ENCODE results near the gene HPN. TPM values are rescaled to one million over a fixed set of nuclear protein-coding genes. Genes with fewer than 3 reads are reported as not detected.
"Not testable (repeated sequence)": the region's sequence is repeated elsewhere in the genome, so short reads cannot be mapped to it uniquely, and the experiment has no call there.

The HPN gene
- polyA plus RNA-seq, 3 donors, result 88.8 to 142 (median 117) TPM

- no peak for DNase-seq (ENCODE audit: extremely low read depth in 1 of 11, low read depth in 9 of 11, low spot score in 4 of 11)
These were observed 22.4 kb upstream of the HPN start for GRCh38 chr19:35019144-35019543.

- no peak for DNase-seq (ENCODE audit: extremely low read depth in 1 of 11, low read depth in 9 of 11, low spot score in 4 of 11)
These were observed 20.5 kb upstream of the HPN start for GRCh38 chr19:35021016-35021415.

DNA sequence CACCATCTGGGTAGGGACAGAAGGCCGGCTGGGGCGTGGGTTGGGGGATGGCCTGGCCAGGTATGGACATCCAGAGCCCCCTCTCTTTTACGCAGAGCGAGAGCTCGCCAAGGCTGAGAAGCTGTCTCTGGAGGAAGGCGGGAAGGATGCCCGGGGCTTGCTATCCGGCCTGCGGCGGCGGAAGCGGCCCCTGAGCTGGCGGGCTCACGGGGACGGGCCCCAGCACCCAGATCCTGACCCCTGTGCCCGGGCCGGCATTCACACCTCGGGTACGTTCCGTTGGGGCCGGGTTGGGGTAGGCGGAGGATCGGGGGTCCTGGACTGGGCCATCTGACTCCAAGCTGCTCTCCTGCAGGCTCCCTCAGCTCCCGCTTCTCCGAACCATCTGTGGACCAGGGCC, 19.9 kb upstream of the HPN start:
- DNase-seq (ENCODE audit: extremely low read depth in 1 of 11, low read depth in 9 of 11, low spot score in 4 of 11), result no peak

DNA sequence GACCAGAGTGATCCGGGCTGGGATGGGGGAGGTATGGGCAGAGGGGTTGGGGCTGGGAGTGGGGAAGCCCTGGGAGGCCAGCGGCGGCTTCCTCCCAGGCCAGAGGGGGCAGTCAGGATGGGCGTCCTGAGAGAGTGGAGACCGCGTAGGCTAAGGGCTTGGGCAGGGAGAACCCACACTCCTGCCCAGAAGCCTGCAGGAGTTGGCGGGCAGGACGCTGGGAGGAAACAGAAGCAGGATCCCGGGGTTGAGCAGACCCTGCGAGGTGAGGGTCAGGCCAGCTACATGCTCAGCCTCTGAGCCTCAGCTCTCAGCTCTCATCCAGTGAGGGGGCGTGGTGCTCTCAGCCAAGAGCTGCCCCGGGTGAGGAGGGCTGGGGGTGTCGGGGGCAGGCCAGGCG, 19.1 kb upstream of the HPN start:
- DNase-seq (ENCODE audit: extremely low read depth in 1 of 11, low read depth in 9 of 11, low spot score in 4 of 11), result no peak

DNA sequence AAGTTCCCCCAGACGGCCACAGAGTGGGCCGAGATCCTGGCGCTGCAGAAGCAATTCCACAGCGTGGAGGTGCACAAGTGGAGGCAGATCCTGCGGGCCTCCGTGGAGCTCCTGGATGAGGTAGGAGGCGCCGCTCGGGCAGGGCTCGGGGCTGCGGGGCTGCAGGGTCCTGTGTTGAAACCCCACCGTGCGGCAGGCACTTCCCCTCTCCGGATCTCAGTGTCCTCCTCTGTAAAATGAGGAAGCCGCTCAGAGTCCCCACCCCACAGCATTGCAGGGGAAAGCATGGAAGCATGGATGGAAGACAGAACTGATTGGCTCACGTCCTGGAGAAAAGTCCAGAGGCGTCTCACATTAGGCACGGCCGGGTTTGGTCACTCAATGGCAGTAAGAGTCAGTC, 18.1 kb upstream of the HPN start:
- no peak for DNase-seq (ENCODE audit: extremely low read depth in 1 of 11, low read depth in 9 of 11, low spot score in 4 of 11)

DNA sequence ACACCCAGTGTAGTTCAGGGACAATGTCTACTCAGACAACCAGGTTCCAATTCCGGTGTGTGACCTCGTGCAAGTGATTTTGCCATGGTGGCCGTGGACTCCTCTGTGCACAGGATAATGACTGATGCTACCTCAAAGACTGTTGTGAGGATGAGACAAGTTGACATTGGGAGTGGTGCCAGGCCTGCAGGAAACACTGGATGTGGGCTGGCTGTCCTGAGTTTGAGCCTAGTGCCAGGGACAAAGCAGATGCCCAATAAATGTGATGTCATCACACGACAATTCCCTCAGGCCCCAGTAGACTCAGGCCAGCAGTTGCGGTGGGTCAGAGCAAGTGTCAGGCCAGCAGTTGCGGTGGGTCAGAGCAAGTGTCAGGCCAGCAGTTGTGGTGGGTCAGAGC, 17.4 kb upstream of the HPN start:
- DNase-seq (ENCODE audit: extremely low read depth in 1 of 11, low read depth in 9 of 11, low spot score in 4 of 11), result no peak

- no peak for DNase-seq (ENCODE audit: extremely low read depth in 1 of 11, low read depth in 9 of 11, low spot score in 4 of 11)
These were observed 15.6 kb upstream of the HPN start for GRCh38 chr19:35025969-35026368.

GRCh38 chr19:35026418-35026817, 15.1 kb upstream of the HPN start:
- no peak for DNase-seq (ENCODE audit: extremely low read depth in 1 of 11, low read depth in 9 of 11, low spot score in 4 of 11)

GRCh38 chr19:35027009-35027408, 14.5 kb upstream of the HPN start:
- no peak for DNase-seq (ENCODE audit: extremely low read depth in 1 of 11, low read depth in 9 of 11, low spot score in 4 of 11)

- no peak for DNase-seq (ENCODE audit: extremely low read depth in 1 of 11, low read depth in 9 of 11, low spot score in 4 of 11)
These were observed 13.5 kb upstream of the HPN start for GRCh38 chr19:35027851-35028599.

GRCh38 chr19:35028600-35028885, 13.0 kb upstream of the HPN start:
- not testable (repeated sequence) for DNase-seq (ENCODE audit: extremely low read depth in 1 of 11, low read depth in 9 of 11, low spot score in 4 of 11)

- not testable (repeated sequence) for DNase-seq (ENCODE audit: extremely low read depth in 1 of 11, low read depth in 9 of 11, low spot score in 4 of 11)
These were observed 12.2 kb upstream of the HPN start for GRCh38 chr19:35029275-35029736.

DNA sequence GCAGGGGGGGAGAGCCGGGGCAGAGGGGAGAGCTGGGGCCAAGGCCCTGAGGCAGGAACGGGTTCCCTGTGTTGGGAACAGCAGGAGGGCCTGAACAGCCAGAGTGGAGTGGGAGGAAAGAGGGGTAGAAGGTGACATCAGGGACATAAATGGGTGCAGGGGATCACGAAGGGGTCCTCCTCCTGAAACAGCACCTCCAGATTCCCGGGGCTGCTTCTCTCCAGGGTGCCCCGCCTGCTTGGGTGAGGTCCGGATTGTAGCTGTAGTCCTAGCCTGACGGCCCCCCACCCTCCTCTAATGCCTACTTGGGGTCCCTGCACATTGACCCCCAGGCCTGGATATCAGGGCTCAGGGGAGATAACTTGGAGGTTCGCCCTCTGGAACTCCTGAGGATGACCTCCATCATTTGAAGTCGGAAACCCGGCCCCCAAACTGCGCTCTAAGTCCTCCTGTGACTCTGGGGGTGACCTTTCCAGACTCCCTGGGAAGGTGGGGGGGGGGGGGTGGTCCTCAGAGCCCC, 11.7 kb upstream of the HPN start:
- no peak for DNase-seq (ENCODE audit: extremely low read depth in 1 of 11, low read depth in 9 of 11, low spot score in 4 of 11)

DNA sequence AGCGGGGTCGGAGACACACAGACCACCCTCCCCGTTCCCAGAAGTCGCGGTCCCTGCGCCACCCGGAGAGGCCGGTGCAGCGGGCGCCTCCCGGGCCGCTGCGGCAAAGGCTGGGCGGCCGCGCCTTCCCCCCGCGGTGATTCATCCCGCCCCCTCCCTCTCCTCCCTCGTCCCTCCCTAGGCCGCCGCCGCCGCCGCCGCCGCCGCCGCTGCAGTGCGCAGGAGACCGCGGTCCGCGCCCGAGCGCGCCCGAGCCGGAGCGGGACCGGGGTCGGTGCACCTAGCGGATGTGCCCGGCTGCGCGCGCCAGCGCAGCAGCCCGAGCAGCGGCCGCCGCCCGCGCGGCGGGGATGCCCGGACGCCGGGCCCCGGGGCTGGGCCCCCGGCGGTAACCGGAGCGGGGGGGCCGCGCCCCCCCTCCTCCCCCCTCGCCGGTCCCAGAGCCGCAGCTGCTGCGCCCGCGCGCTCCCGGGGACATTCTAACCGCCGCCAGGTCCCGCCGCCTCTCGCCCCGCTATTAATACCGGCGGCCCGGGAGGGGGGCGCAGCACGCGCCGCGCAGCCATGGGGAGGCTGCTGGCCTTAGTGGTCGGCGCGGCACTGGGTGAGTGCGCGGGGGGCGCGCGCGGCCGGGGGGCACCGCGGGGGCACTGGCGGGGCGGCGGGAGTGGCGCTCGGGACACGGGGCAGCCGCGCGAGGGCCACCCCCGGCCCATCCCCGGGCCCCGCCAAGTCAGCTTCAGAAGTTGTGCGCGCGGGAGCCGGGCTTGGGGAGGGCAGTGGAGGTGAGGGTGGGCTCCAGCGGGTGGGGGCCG, 11.1 kb upstream of the HPN start, which contains the start of gene SCN1B:
Gene SCN1B, plus strand, starts transcription at position 214 of the 815 bp plus-strand sequence. Its CDS starts 351 bp downstream, at position 565.
- no peak for DNase-seq (ENCODE audit: extremely low read depth in 1 of 11, low read depth in 9 of 11, low spot score in 4 of 11)

- DNase-seq (ENCODE audit: extremely low read depth in 1 of 11, low read depth in 9 of 11, low spot score in 4 of 11), result no peak
These were observed 10.2 kb upstream of the HPN start for GRCh38 chr19:35031072-35031881.

- no peak for DNase-seq (ENCODE audit: extremely low read depth in 1 of 11, low read depth in 9 of 11, low spot score in 4 of 11)
These were observed 9.1 kb upstream of the HPN start for GRCh38 chr19:35032356-35032865.

DNA sequence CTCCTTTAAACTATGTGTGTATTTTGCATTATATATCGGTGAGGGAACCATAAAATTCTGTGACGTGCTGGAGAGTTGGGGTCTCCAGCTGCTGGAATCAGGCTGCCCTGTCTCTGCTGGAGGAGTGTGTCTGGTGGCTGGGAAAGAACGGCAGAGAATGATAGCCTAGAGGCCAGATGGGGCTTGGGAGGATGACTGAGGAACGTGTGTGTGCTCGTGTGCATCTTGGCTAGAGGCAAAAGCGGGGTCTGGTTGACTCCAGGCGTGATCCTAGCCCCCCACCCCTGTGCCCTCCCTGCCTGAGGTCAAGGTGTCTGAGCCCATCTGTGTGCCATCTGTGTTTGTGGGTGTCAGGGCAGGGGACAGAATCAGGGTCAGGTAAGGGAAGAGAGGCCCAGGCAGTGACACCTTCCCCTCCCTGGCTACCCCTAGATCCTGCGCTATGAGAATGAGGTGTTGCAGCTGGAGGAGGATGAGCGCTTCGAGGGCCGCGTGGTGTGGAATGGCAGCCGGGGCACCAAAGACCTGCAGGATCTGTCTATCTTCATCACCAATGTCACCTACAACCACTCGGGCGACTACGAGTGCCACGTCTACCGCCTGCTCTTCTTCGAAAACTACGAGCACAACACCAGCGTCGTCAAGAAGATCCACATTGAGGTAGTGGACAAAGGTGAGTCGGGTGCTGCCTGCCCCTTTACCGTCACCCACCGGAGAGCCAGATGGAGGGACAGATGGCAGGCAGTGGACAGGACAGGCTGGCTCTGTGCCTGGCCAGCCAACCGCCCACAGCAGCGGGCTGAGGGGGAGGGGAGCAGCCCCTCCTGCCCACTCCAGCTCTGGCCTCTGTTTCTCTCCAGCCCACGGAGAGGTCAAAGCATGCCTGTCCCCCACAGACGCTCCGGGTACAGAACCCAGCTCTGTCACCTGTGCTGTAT, 8.2 kb upstream of the HPN start:
- no peak for DNase-seq (ENCODE audit: extremely low read depth in 1 of 11, low read depth in 9 of 11, low spot score in 4 of 11)

- DNase-seq (ENCODE audit: extremely low read depth in 1 of 11, low read depth in 9 of 11, low spot score in 4 of 11), result no peak
These were observed 7.5 kb upstream of the HPN start for GRCh38 chr19:35034005-35034502.
